BE2C (cell line): ENCODE results near the gene HBA2.
"Not testable (repeated sequence)": the region's sequence is repeated elsewhere in the genome, so short reads cannot be mapped to it uniquely, and the experiment has no call there.

Experiments
- DNase-seq: peaks from one replicate; pipeline ENCODE4 v3.0.0-alpha.2; 2020
- H3K27me3 ChIP-seq: fragments of 250-450 bp; sonication (Bioruptor Pico); 2 replicates; pipeline ENCODE4 v1.5.1; 2020; ENCODE audit warnings: mild to moderate bottlenecking
- H3K36me3 ChIP-seq: fragments of 250-450 bp; sonication (Bioruptor Pico); 2 replicates; pipeline ENCODE4 v1.5.1; 2020; ENCODE audit warnings: mild to moderate bottlenecking
- H3K4me1 ChIP-seq: fragments of 250-450 bp; sonication (Bioruptor Pico); 2 replicates; pipeline ENCODE4 v1.5.1; 2020
- H3K4me3 ChIP-seq: 2 replicates; pipeline ENCODE4 v1.5.1; 2011; ENCODE audit warnings: low read depth, low read length
- H3K9me3 ChIP-seq: fragments of 250-450 bp; sonication (Bioruptor Pico); 2 replicates; pipeline ENCODE4 v1.5.1; 2020
- CTCF ChIP-seq: IDR thresholded peaks from 2 replicates; pipeline ENCODE4 v1.5.1; 2012; ENCODE audit warnings: mild to moderate bottlenecking, low read depth, low read length

Gene HBA2

DNA sequence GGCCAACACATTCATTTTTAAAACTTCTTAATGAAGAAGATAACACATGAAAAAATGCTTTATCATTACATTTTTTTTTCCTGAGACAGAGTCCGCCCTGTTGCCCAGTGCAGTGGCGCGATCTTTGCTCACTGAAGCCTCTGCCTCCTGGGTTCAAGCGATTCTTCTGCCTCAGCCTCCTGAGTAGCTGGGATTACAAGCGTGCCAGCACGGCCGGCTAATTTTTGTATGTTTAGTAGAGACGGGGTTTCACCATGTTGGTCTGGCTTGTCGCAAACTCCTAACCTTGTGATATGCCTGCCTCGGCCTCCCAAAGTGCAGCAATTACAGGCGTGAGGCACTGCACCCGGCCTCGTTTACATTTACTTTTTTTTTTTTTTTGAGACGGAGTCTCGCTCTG, 20.8 kb downstream of the HBA2 start:
- no peaks in the 10 kb centered on the region for H3K27me3 ChIP-seq
- TF ChIP-seq CTCF: no peak
- no peaks in the 10 kb centered on the region for H3K4me1 ChIP-seq
- H3K4me3 ChIP-seq: no peak overlapping the region
- no peak for DNase-seq
- H3K36me3 ChIP-seq: peaks cover 91% of the 10 kb centered on the region
- no peaks in the 10 kb centered on the region for H3K9me3 ChIP-seq

- TF ChIP-seq CTCF: no peak
- Histone ChIP-seq H3K9me3 (no peaks in the 10 kb centered on the region), H3K36me3 (peaks cover 91% of the 10 kb centered on the region), H3K27me3 (no peaks in the 10 kb centered on the region), H3K4me1 (no peaks in the 10 kb centered on the region), H3K4me3 (no peak overlapping the region)
- DNase-seq: no peak
Observed at GRCh38 chr16:194516-194915, 21.8 kb downstream of the HBA2 start.

GRCh38 chr16:200388-200787, 27.7 kb downstream of the HBA2 start:
- Histone ChIP-seq H3K36me3 (peaks cover 75% of the 10 kb centered on the region), H3K27me3 (no peaks in the 10 kb centered on the region), H3K4me1 (no peaks in the 10 kb centered on the region), H3K9me3 (no peaks in the 10 kb centered on the region), H3K4me3 (no peak overlapping the region)
- no peak for TF ChIP-seq CTCF
- no peak for DNase-seq

- Histone ChIP-seq H3K27me3 (no peaks in the 10 kb centered on the region), H3K4me1 (no peaks in the 10 kb centered on the region; the same call in 1 of the 2 replicates), H3K36me3 (peaks cover 79% of the 10 kb centered on the region), H3K4me3 (no peak overlapping the region), H3K9me3 (no peaks in the 10 kb centered on the region)
- no peak for DNase-seq
- TF ChIP-seq CTCF: no peak
Observed at GRCh38 chr16:203246-203645, 30.6 kb downstream of the HBA2 start.

- DNase-seq, H3K9me3 ChIP-seq, H3K4me1 ChIP-seq, H3K27me3 ChIP-seq, H3K4me3 ChIP-seq: not testable (repeated sequence)
- peaks cover 79% of the 10 kb centered on the region for H3K36me3 ChIP-seq
Observed at GRCh38 chr16:204046-204445, 31.4 kb downstream of the HBA2 start.

GRCh38 chr16:209359-209758, 36.7 kb downstream of the HBA2 start:
- H3K27me3 ChIP-seq, H3K9me3 ChIP-seq, H3K4me1 ChIP-seq, DNase-seq, H3K4me3 ChIP-seq: not testable (repeated sequence)
- peaks cover 82% of the 10 kb centered on the region for H3K36me3 ChIP-seq

- not testable (repeated sequence) for H3K4me1 ChIP-seq, H3K9me3 ChIP-seq, H3K4me3 ChIP-seq, H3K27me3 ChIP-seq, DNase-seq
- H3K36me3 ChIP-seq: peaks cover 78% of the 10 kb centered on the region
Observed at GRCh38 chr16:211631-212180, 39.0 kb downstream of the HBA2 start.

DNA sequence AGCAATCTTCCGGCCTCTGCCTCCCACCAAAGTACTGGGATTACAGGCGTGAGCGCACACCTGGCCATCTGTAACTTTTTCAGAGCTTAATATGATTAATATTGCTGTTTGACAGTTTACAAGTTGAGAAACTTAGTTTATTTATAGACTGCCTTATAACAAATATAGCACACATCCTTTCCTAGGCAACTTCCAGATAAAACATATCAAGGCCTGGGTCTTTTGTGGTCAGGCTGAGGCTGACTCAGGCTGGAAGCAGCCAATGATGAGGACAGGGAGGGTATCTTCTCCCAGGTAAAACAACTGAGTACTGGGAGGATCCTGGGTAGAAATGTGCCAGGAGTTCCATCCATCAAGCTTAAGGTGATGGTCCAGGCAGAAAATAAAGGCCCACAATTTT, 40.3 kb downstream of the HBA2 start:
- DNase-seq: no peak
- Histone ChIP-seq H3K36me3 (peaks cover 78% of the 10 kb centered on the region), H3K27me3 (no peaks in the 10 kb centered on the region), H3K4me3 (no peak overlapping the region), H3K9me3 (no peaks in the 10 kb centered on the region), H3K4me1 (no peaks in the 10 kb centered on the region; the same call in 1 of the 2 replicates)
- TF ChIP-seq CTCF: no peak
